NCI-H187 treated with DMSO at 0.1 percent for 48 hours (cell line): ENCODE data around the gene SMYD3.

Experiments
- DNase-seq: peaks from one replicate; lab custom pipeline; 2025; lab: John Stamatoyannopoulos, UW

Gene SMYD3

DNA sequence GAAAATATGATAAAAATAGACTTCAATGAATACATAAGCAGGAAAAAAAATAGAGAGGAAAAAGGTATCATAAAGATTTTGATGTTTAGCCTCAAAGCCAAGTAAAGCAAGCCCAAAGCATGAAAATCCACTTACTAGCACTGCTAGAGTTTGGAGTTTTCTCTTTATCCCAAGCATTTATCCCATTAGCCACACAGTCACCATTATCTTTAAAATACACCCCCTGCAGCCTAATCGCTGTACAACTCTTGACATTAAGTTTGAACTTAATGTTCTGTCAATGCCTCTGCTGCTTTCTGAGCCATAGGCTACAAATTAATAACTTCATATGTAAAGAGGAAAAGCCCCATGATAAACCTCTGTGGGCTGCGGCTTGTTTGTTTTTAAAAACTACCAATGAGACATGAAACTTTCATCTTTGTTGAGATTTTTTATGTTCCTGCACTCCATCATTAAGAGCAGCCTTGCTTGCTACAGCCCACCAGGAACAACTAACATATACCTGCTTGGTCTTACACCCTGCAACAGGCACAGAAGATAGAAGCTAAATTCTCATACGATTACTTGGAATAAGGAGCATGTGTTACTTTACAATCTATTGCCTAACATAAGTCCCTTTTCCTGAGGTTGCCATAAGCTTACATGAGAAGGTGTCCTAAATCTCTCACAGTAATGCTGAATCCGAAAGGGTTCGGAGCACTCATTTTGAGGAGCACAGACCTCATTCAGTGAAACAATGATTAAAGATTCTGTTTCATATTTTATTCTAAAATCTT lies 202.4 kb downstream of the SMYD3 start:
- DNase-seq, result no peak

DNA sequence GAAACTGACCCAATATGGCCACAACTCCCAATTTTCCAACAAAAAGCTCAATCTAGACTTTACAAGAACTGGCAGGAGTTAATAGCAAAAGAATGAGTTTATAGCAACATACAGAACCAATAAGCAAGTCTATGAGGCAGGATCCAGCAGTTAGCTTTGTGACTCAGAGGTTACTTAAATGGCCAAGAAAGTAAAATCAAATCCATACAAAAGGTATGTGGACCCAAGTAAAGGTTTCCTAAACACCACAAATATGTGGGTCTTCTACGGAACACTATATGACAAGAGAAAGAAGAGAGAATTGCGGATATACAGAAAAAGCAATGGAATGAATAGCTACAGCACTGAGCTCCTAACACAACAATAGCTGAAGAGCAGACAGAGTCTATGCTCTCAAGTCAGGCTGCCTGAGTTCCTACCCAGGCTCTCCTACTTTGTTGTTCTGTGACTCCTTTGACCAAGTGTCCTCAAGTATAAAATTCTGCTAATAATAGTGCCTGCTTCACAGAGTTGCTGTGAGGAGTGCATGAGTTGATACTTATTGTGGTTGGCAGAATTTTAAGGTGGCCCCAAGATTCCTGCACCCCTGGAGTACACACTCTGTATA lies 204.3 kb downstream of the SMYD3 start:
- no peak for DNase-seq

DNA sequence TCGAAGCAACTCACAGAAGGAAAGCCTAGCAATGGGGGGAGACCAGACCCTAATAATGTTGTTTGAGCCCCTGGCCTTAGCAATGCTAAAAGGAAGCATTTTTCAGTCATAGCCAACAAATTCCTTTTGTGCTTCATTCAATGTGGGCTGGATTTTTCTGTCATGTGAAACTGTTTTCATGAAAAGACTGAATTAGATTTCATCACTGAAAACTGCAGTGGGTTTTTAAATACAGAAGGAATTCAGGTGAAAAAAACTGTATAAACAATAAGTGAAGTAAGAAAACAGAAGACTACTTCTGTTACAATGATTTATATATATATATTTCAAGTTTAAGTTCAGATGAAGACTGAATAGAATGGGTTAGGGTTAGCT lies 204.8 kb downstream of the SMYD3 start:
- no peak for DNase-seq

DNA sequence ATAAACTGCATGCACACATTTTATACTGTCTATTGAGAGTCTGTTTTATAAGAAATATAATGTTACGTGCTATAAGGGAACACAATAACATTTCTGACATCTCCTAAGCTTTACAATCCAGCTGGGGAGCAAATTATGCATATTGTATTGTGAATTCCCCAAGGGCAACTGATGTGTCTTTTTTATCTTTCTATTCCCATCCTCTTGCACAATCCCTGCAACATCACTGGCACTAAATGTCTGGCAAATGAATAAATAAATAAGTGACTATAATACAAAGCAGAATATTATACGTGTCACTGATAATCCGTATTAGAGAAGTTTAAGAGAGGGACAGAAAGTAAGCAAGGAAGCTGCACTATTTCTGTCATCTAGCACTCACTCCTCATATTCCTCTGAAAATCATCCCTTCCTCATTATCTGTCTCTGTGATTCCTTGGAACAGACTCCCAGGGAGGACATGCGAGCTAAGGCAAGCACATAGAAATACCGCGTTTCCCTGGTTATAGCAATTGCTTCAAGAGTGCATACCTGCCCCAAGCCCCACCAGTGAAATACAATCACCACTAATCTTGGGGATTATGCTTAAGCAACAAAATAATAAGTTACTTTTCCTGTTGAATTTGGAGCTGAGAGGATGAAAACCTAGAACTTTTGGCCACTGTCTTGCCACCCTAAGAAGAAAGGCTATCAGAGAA lies 205.4 kb downstream of the SMYD3 start:
- DNase-seq, result no peak

DNA sequence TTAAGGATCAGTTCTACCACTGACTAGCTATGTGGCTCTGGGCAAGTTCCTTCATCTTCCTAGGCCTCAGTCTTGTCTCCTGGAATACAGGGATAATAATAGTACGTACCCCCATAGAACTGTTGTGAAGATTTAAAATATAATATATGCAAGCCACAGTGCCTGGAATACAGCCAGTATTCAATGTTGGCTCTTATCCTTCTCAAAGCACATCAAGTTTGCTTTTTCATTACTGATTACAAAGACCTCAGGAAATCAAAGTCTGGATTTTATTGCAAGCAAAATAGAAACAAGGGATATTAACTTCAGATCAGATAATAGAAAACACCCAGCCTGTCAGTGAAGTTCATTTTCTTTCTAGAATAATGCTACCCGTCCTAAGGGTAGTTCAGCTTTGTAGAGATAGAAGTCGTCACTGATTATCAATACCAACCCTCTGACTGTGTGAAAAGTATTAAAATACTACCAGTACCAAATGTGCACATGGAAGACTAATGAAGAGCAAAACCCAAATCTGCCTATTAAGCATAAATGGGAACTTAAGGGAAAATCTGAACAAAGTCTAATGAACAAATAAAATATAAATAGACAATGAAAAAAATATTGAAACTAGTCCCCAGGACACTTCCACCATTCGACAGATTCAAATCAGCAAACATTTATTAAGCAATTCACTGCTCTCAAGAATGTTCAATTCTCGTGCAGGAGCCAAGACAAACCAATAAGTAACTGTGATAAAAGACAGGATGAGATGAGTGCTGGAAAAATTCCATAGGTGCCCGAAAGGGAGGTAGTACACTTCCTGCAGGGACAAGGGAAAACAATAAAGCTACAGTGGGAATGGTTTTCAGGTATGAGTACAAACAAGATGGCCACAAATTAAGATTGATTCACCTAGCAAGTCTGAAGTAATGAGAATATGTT lies 206.2 kb downstream of the SMYD3 start:
- DNase-seq, result no peak

DNA sequence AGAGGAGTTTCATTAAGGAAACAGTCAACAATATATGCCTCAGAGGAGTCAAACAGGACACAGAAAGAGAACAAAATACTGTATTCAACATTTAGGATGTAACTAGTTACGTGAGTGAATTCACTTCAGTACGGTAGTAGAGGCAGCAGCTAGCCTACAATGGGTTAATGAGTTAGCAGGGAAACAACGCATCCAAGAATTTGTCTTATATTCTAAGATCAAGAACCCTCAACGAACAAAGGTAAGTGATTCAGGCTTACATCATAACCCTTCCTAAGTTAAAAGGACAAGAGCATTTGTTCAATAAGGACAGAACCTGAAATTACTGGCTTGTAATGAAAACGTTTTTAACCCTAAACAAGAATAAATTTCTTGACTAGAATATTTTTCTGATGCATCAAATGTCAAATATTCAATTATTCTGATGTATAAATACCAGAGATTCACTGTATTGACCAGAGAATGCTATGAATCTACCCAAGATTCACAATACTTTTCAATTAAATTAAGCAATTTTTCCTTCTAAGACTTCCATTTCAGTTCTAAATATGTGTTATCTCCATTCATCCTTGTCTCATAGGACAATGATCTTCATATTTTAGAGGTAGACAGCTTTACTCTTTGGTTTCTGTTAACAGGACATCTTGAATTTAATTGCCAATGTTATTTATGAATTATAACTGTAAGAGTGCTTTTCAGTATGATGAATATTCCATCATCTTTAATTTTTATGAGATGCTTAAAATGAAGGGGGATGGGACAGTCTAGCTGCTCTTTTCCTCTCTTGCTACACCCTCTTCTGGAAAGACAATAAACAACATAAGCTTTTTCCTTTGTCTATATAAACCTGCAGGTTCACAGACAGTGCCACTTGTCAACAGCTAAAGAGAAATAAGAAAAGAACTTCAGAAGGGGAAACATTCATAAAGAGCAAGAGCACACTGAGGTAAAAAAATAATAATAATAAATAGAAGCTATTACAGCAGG lies 209.5 kb downstream of the SMYD3 start:
- no peak for DNase-seq

DNA sequence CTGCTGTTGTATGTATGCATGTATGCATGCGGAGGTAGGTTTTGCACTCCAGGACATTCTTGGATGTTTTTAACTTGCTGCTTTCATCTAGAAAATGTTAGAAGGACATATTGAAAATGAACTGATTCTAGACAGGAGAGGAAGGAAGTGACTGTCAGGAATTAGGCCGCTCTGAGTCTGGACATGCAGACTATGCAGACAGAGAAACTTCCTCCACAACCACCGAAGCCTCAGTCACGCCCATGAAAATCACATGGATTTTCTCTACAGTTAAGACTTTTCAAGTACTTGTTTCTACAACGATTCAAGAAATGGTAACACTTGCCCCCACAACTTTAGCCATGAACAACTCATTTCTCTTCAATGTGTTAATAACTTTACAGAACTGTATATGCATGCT lies 211.1 kb downstream of the SMYD3 start:
- no peak for DNase-seq

DNA sequence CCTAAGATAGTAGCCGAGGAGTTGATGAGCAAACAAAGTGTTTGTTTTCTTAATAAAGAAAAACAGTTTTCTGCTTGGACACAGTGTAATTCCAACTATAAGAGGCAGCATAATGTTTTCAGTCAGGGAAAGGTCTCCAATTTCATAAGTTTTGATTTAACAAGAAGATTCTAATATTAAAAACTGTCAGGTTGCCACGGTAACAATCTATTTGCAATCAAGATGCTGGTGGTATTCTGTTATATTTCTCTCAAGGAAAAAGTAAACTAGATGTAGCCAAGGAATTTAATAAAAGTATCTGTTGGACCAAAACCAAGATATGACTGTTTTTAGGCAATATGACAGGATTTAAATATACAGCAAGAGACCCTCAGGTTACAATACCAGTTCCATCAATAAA lies 211.7 kb downstream of the SMYD3 start:
- DNase-seq, result no peak

DNA sequence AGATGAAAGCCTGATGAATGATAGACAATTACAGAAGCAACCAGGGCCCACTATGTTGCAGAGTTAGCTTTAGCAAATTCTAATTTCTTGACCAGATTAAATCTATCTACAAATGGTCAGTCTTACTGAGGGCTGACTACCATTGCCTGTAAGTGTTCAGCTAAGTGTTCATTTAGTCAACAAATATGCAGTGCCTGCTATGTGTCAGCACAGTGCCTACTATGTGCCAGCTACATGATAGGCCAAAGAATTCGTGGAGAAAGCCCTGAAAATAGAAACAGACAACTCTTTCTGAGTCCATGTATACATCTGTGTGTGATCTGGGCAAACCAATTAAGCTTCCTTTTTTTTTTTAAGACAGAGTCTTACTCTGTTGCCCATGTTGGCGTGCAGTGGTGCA lies 212.8 kb downstream of the SMYD3 start:
- no peak for DNase-seq

DNA sequence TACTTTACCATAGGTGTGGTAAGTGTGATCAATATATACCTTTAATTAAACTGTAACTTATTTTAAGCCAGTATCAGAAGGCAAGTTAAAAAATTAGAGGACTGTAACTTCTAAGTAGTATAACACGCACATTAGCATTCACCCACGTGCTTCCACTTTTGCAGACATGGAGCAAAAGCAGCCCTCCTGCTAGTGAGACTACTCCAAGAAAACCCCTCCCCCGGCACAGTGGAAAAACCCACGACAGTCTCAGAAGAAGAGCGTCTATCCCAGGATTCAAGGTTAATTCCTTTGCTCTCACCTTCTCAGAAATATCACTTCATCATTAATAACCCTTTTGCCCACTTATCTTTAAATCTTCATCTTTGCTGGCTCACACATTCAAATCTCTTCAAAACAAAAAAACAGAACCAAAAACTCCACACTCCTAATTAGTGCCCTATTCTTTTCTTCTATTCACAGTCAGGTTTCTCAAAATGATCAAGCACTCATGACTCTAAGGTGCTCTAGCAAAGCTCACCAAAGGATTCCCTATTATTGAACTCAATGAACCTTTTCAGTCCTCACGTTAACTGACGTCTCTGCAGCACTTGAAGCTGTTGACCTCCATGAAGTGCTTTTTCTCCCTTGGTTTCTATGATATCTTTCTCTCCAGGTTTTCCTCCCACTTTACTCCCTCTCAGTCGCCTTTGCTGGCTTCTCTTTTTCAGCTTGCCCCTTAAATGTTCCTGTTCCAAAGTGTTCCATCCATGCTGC lies 213.5 kb downstream of the SMYD3 start:
- DNase-seq, result peak; percentile 1

DNA sequence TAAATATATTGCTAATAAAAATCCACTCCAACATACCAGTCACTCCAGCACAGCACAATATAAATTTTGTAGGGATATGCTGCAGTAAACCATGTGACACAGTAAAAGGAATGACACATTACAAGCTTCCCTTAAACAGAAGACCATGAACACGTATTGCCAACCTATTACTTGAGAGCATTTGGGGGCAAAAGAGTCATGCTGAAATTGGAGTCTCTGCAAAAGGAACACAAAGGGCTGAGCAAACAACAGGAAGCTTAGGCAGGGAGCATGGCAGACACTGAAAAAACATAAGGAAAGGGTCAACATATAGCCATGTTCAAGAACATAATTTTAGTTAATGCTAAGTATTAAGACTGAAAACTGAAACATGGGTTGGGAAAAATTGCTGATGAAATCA lies 214.5 kb downstream of the SMYD3 start:
- DNase-seq, result no peak

DNA sequence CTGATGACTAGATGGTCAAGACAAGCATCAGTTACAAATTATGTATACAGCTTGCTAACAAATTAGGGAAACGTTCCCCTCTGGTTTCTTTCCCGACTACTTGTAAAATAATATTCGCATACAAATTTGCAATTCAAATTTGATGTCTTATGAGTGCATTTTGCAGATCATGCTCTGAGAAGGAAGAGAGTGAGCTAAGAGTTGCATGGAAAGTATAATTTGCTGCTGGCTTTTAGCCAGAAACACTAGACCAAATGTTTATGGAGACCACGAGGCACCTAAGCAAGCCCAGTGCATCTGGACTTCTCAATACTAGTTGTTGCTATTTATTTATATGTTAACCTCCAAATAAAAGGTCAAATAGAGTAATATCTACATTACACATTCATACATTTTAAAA lies 216.0 kb downstream of the SMYD3 start:
- DNase-seq, result no peak

DNA sequence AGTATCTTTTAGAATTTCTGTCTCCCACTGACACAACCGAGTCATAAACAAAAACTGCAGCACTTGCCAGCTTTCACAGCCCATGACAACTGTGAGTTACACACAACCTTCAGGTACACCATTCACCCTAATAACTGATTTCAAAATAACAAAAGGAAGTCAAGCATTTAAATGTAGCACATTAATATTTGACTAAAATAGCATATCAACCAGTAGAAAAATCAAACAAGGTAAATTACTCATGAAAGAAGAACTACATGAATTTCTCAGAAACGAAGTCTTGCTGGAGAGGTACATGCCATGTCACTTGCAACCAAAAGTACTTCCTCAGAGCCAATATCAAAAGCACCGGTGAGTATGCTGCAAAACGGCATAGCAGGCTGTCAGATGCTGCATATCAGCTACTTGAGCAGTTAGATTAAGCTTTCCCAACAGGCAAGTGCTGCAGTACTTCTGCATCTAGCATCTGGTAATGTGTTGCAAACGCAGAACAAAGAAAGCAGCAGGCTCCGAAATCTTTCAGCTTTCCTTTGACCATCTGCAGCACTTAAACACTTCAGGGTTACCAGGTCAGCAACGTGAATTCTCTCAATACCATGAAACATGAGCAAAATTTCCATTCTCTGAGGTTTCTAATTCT lies 223.2 kb downstream of the SMYD3 start:
- DNase-seq, result no peak

DNA sequence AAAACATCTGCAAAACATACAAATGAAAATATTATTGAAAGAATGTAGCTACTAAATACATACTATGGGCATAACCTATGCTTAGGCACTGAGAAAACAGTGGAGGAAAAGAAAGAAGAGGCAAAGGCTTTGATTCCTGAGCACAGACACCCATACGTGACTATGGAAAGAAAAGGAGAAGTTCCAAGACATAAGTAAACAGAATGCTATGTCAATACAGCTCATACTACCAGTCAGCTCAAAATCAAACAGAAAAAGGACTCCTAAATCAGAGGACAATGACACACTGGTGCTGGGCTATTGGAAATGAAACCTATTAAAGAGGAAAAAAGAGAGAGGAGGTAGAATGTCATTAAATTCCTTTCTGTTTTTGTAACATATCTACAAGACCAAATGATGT lies 225.4 kb downstream of the SMYD3 start:
- no peak for DNase-seq

DNA sequence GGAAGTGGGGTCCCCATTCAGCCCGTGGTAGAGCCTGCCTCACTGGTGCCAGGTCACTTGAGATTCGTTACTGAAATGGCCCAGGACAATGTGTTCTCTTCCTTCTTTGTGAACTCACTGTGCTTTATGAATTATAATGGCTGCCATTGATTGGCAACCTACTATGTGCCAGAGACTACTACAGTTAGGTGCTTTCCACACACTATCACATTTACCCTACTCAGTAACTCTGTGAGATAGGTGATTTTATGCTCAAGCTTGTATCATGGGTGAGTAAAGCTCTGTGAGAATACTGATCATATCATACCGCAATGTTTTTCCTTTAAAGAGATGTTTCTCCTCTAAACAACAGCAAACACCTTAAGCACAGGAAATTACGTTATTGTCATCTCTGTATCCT lies 225.9 kb downstream of the SMYD3 start:
- no peak for DNase-seq

DNA sequence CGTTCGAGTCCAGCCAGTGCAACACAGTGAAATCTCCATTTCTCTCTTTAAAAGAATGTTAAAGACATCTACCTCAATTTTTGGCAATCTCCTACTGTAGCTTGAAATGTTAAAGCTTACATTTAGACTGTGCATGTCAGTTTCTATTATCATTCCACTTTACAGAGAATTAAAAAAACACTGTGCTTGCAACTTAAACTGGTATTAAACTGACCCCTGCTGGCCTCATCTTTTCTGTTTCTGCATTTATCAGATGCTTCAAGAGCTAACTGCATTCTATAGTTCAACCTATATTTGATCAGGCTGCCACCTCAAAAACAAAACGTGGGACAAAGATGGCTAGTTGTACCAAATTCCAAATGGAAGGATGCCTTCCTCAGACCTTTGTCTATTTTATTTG lies 226.5 kb downstream of the SMYD3 start:
- DNase-seq, result no peak

DNA sequence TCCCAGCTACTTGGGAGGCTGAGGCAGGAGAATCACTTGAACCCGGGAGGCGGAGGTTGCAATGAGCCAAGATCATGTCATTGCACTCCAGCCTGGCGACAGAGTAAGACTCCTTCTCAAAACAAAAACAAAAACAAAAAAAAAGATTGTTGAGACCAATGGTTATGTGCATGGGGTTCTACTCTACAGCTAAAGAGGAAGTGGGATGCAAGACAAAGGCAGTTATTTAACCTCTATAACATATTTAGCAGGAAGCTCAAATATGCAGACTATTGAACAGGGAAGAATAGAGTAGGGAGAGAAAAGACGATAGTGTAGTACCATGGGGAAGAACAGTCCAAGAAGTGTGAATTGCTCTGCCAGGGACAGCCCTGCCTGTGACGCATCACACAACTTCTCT lies 227.7 kb downstream of the SMYD3 start:
- DNase-seq, result no peak

DNA sequence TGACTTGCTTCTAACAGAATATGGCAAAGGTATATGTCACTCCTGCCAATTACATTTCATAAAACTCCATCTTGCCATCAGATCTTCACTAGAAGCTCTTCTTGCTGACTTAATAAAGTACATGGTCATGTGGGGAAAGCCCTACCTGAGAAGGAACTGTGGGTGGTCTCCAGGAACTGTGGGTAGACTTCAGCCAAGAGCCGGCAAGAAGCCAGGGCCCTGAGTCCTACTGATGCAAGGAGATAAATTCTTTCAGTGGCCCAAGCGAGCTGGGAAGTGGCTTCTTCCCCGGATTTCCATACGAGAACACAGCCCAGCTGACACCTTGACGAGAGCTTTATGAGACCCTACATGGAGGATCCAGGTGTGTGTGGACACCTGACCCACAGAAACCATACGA lies 228.7 kb downstream of the SMYD3 start:
- DNase-seq, result no peak

DNA sequence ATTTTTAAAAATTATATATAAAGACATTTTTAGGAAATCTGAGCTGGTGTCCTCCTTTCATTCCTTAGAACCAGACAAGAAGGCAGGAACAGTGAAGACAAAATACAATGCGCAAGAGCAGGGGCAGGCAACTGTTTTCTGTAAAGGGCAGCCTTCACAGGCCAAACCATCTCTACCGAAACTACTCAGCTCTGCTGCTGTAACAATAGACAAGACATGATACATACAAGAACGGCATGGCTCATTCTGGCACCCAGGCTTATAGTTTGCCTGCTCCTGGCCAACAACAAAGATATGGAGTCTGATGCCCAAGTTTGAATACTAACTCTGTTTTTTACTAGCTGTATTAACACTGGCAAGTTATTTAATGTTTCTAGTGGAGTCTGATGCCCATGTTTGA lies 232.0 kb downstream of the SMYD3 start:
- no peak for DNase-seq

DNA sequence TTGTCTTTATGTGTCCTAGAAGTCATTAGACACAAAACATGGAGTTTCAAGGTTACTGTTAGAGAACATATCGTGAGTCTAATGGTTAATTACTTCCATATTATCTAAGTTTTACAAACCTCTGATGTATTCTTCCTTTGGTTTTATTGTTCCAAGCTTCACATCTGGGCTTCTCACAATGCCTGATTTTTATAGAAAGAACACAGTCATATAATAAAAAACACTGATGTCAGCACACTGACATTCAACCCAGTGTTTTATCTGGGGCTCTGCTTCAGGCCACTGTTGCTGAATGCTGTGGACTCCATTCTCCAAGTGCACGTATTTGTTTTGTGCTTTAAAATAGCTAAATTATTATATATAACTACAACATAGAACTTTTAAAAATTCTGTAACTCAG lies 232.9 kb downstream of the SMYD3 start:
- DNase-seq, result no peak
